HG03159 (cell line): ENCODE measurements around the gene ARHGAP5.

Experiments
- ATAC-seq: cut with Tn5 transposase; IDR thresholded peaks from one replicate; pipeline ENCODE4 v1.9.1; 2021; ENCODE audit warnings: mild to moderate bottlenecking, moderate library complexity; ENCODE audit not compliant: unreplicated experiment

ARHGAP5 gene

GRCh38 chr14:32205554-32205953 lies 128.4 kb downstream of the ARHGAP5 start:
- no peak for ATAC-seq

GRCh38 chr14:32205984-32206383 lies 128.9 kb downstream of the ARHGAP5 start:
- ATAC-seq: no peak

GRCh38 chr14:32206552-32206951 lies 129.4 kb downstream of the ARHGAP5 start:
- no peak for ATAC-seq

GRCh38 chr14:32208490-32208889 lies 131.4 kb downstream of the ARHGAP5 start:
- no peak for ATAC-seq
